Bronchial epithelial cell (primary cell): Measurements from ENCODE around the gene GALNT10. TPM values are rescaled to one million over a fixed set of nuclear protein-coding genes. Genes with fewer than 3 reads are reported as not detected.

Source experiments
- DNase-seq: peaks from one replicate; pipeline ENCODE4 v3.0.0-alpha.2; 2010; ENCODE audit warnings: low read depth
- FAIRE-seq: peaks from 2 replicates; lab custom pipeline; 2011; peaks lifted over from hg19 to GRCh38; lab: Jason Lieb, UNC
- H3K27me3 ChIP-seq: 2 replicates; pipeline ENCODE4 v1.5.1; 2011; ENCODE audit warnings: low read length; ENCODE audit not compliant: control insufficient read depth, insufficient read depth
- H3K36me3 ChIP-seq: 2 replicates; pipeline ENCODE4 v1.5.1; 2011; ENCODE audit warnings: low read length; ENCODE audit not compliant: control insufficient read depth, insufficient read depth
- H3K4me3 ChIP-seq: 2 replicates; pipeline ENCODE4 v1.5.1; 2011; ENCODE audit warnings: mild to moderate bottlenecking, low read depth, low read length, control low read depth
- CTCF ChIP-seq: IDR thresholded peaks from 2 replicates; pipeline ENCODE4 v1.5.1; 2011; ENCODE audit warnings: mild to moderate bottlenecking, moderate library complexity, low read length, control low read depth, inconsistent platforms; ENCODE audit not compliant: insufficient read depth, severe bottlenecking
- total RNA-seq: library from RNA; depleted of rRNA; stranded (reverse); fragments of >200 nt; gene quantifications from 2 replicates; pipeline ENCODE4 v1.2.1, GENCODE V29; 2014

Gene GALNT10
- total RNA-seq, 1 donor from 2014 or later, result 3.9 TPM

GRCh38 chr5:154209591-154210081 is 19.1 kb downstream of the GALNT10 start:
- FAIRE-seq (no peak), DNase-seq (no peak)
- H3K27me3 ChIP-seq, result no peaks in the 10 kb centered on the region
- TF ChIP-seq CTCF, result no peak
- no peak overlapping the region for H3K4me3 ChIP-seq
- no peaks in the 10 kb centered on the region for H3K36me3 ChIP-seq

DNA sequence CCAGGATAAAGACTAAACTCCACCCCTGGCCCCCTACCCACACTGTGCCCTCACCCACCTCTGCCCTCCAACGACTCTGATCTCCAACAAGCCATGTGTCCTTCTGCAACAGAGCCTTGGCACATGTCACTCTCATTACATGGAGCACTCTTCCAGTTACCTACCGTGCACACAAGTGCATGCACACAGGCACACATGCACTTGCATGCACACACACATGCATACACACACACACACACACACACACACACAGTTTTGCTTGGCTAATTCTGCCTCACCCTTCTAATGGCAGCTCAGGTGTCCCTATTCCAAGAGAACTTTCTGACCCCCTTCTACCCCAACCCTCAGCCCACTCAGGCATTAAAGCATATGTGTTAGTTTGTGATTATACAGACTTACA is 19.6 kb downstream of the GALNT10 start:
- Histone ChIP-seq H3K36me3 (no peaks in the 10 kb centered on the region), H3K4me3 (no peak overlapping the region), H3K27me3 (no peaks in the 10 kb centered on the region)
- TF ChIP-seq CTCF, result no peak
- FAIRE-seq (no peak), DNase-seq (no peak)

- no peak for DNase-seq
- FAIRE-seq, result no peak
- H3K36me3 ChIP-seq, result no peaks in the 10 kb centered on the region
- H3K4me3 ChIP-seq, result no peak overlapping the region
- TF ChIP-seq CTCF, result no peak
- no peaks in the 10 kb centered on the region for H3K27me3 ChIP-seq
Measured at GRCh38 chr5:154211641-154212390, 21.3 kb downstream of the GALNT10 start.

GRCh38 chr5:154213592-154213991 is 23.1 kb downstream of the GALNT10 start:
- no peaks in the 10 kb centered on the region for H3K36me3 ChIP-seq
- no peak for DNase-seq
- H3K27me3 ChIP-seq, result no peaks in the 10 kb centered on the region
- no peak for FAIRE-seq
- TF ChIP-seq CTCF, result no peak
- no peak overlapping the region for H3K4me3 ChIP-seq

DNA sequence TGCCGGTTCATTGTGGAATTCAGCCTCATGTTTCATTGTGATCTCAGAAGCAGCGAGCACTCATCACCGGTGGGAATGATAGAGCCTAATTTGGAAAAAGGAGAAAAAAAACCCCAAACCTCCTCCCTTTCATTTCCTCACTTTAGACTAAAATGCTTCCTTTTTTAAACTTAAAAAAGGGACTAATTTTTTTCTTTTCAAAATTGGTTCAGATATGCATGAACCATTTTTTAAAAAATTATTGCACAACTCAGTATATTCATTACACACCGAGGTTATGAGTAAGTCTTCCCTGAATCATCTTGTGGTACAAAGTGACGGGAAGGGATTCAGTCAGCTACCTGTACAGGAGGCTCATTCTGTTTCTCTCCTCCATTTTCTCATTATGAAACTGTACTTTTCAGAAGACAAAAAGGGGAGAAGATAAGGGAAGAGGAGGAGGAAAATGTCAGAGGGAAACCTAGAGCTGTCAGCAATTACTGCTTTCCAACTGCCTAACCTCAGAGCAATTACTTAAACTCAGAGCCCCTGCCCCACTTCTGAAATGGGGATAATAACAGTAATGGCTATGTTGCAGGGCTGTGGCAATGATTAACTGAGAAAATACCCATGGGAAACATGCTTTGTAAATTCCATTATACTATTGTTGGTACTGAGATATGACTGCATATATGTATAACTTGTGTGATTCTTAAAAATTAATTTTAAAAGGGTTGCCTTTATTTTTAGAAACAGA is 24.0 kb downstream of the GALNT10 start:
- FAIRE-seq, result no peak
- no peak overlapping the region for H3K4me3 ChIP-seq
- H3K27me3 ChIP-seq, result no peaks in the 10 kb centered on the region
- TF ChIP-seq CTCF, result no peak
- DNase-seq, result peak; percentile 91
- H3K36me3 ChIP-seq, result no peaks in the 10 kb centered on the region
